A549 (cell line): Measurements from ENCODE around the gene KRT27. TPM values are rescaled to one million over a fixed set of nuclear protein-coding genes. Genes with fewer than 3 reads are reported as not detected.

ENCODE experiments used
- ATAC-seq, 2 experiments: fragments of 200-7000 bp in 1 of 2; fragments of >200 bp in 1 of 2; cut with Nextera tagmentation in 1 of 2; cut with Tn5 transposase in 1 of 2; 3 replicates each; pipeline versions ENCODE4 v1.8.0 to v1.9.1; 2018 to 2020; ENCODE audit warnings: mild to moderate bottlenecking in 1 of 2, moderate library complexity in 1 of 2
- CTCF ChIA-PET: fragments of 300-600 bp; sonication (Branson Sonifier 250); formaldehyde crosslinking; extraction: SDS; loops from one replicate; lab custom pipeline; 2021; ENCODE audit warnings: antibody characterized with exemption, inconsistent platforms; lab: Yijun Ruan, JAX
- POLR2A ChIA-PET: fragments of 350-600 bp; formaldehyde crosslinking; extraction: SDS; loops from one replicate; lab custom pipeline; 2021; ENCODE audit warnings: antibody characterized with exemption, inconsistent platforms; lab: Yijun Ruan, JAX
- DNase-seq, 2 experiments: peaks; one replicate each; pipeline versions ENCODE4 v3.0.0 to v3.0.0-alpha.2; 2011 to 2016; ENCODE audit warnings: low read depth in 1 of 2, low spot score in 1 of 2
- FAIRE-seq: peaks from 2 replicates; lab custom pipeline; 2011; peaks lifted over from hg19 to GRCh38; lab: Jason Lieb, UNC
- H3K27ac ChIP-seq, 2 experiments: fragments of >200 bp; sonication (Bioruptor Twin); formaldehyde crosslinking; 3 replicates each; pipeline ENCODE4 v1.5.1; 2016 to 2017
- H3K4me1 ChIP-seq: fragments of >200 bp; sonication (Bioruptor Twin); formaldehyde crosslinking; 3 replicates; pipeline ENCODE4 v1.6.1; 2016
- H3K4me2 ChIP-seq: fragments of >200 bp; sonication (Bioruptor Twin); formaldehyde crosslinking; 3 replicates; pipeline ENCODE4 v1.6.1; 2016
- H3K4me3 ChIP-seq: fragments of >200 bp; sonication (Bioruptor Twin); formaldehyde crosslinking; 3 replicates; pipeline ENCODE4 v1.5.1; 2016
- H3K9me3 ChIP-seq: fragments of >200 bp; sonication (Bioruptor Twin); formaldehyde crosslinking; 3 replicates; pipeline ENCODE4 v1.6.1; 2016
- ATOH8 ChIP-seq: fragments of 250-450 bp; sonication (Bioruptor Pico); IDR thresholded peaks from 2 replicates; pipeline ENCODE4 v1.5.0; 2020; ENCODE audit warnings: low read depth, mild to moderate bottlenecking, moderate library complexity
- BCL3 ChIP-seq: fragments of >200 bp; sonication (Bioruptor Twin); formaldehyde crosslinking; IDR thresholded peaks from 3 replicates; pipeline ENCODE4 v1.6.1; 2016
- CEBPB ChIP-seq, 2 experiments: fragments of >200 bp in 1 of 2; sonication (Bioruptor Twin) in 1 of 2; formaldehyde crosslinking in 1 of 2; IDR thresholded peaks; 2 replicates each; pipeline ENCODE4 v1.6.1; 2012 to 2016
- EHMT2 ChIP-seq: fragments of 200-600 bp; sonication (generic); IDR thresholded peaks from 2 replicates; pipeline ENCODE4 v1.6.1; 2016; ENCODE audit warnings: antibody characterized with exemption, low read depth, mild to moderate bottlenecking, moderate library complexity
- ELK1 ChIP-seq: fragments of 150-350 bp; IDR thresholded peaks from 2 replicates; pipeline ENCODE4 v1.6.1; 2014; ENCODE audit warnings: low read depth, mild to moderate bottlenecking, low read length
- FOSB ChIP-seq: fragments of 250-450 bp; sonication (Bioruptor Pico); IDR thresholded peaks from 2 replicates; pipeline ENCODE4 v1.5.0; 2020; ENCODE audit warnings: mild to moderate bottlenecking, moderate library complexity
- FOXS1 ChIP-seq: fragments of 250-450 bp; sonication (Bioruptor Pico); IDR thresholded peaks from 2 replicates; pipeline ENCODE4 v1.5.0; 2020; ENCODE audit warnings: mild to moderate bottlenecking, moderate library complexity
- GATA3 ChIP-seq: IDR thresholded peaks from 2 replicates; pipeline ENCODE4 v1.6.1; 2012; ENCODE audit warnings: borderline replicate concordance
- HES2 ChIP-seq: fragments of >200 bp; sonication (Bioruptor Twin); formaldehyde crosslinking; IDR thresholded peaks from 2 replicates; pipeline ENCODE4 v1.6.1; 2016
- HOXA7 ChIP-seq: fragments of 250-450 bp; sonication (Bioruptor Pico); IDR thresholded peaks from 2 replicates; pipeline ENCODE4 v1.5.0; 2020; ENCODE audit warnings: mild to moderate bottlenecking, moderate library complexity
- JUN ChIP-seq, 2 experiments: fragments of >200 bp; sonication (Bioruptor Twin); formaldehyde crosslinking; IDR thresholded peaks; 2 replicates in 1 of 2; 3 replicates in 1 of 2; pipeline ENCODE4 v1.6.1; 2016 to 2017
- JUNB ChIP-seq: fragments of >200 bp; sonication (Bioruptor Twin); formaldehyde crosslinking; IDR thresholded peaks from 2 replicates; pipeline ENCODE4 v1.6.1; 2016
- MAFK ChIP-seq: fragments of 450-650 bp; IDR thresholded peaks from 2 replicates; pipeline ENCODE4 v1.6.1; 2014; ENCODE audit not compliant: partially characterized antibody
- MAX ChIP-seq: IDR thresholded peaks from 2 replicates; pipeline ENCODE4 v1.6.1; 2012
- PBX3 ChIP-seq: IDR thresholded peaks from 2 replicates; pipeline ENCODE4 v1.6.1; 2012
- PHF8 ChIP-seq: fragments of 200-600 bp; sonication (generic); IDR thresholded peaks from 2 replicates; pipeline ENCODE4 v1.6.1; 2016; ENCODE audit warnings: low read depth, mild to moderate bottlenecking, antibody characterized with exemption, moderate library complexity, borderline replicate concordance
- POLR2A ChIP-seq: IDR thresholded peaks from 2 replicates; pipeline ENCODE4 v1.6.1; 2012; ENCODE audit warnings: mild to moderate bottlenecking, low read length
- RAD21 ChIP-seq, 2 experiments: fragments of >200 bp in 1 of 2; sonication (Bioruptor Twin) in 1 of 2; formaldehyde crosslinking in 1 of 2; IDR thresholded peaks in 1 of 2; conservative IDR thresholded peaks in 1 of 2; 2 replicates in 1 of 2; 3 replicates in 1 of 2; pipeline ENCODE4 v1.6.1; 2012 to 2018; ENCODE audit warnings: inconsistent platforms in 1 of 2
- RARB ChIP-seq: fragments of 250-450 bp; sonication (Bioruptor Pico); IDR thresholded peaks from 2 replicates; pipeline ENCODE4 v1.8.0; 2021; ENCODE audit warnings: mild to moderate bottlenecking, moderate library complexity
- REST ChIP-seq: fragments of 200-600 bp; sonication (generic); IDR thresholded peaks from 2 replicates; pipeline ENCODE4 v1.6.1; 2016; ENCODE audit warnings: antibody characterized with exemption, mild to moderate bottlenecking, moderate library complexity
- RNF2 ChIP-seq: fragments of 200-600 bp; sonication (generic); IDR thresholded peaks from 2 replicates; pipeline ENCODE4 v1.6.1; 2016; ENCODE audit warnings: low read depth, mild to moderate bottlenecking, antibody characterized with exemption, moderate library complexity, borderline replicate concordance
- SMC3 ChIP-seq: fragments of >200 bp; sonication (Bioruptor Twin); formaldehyde crosslinking; IDR thresholded peaks from 3 replicates; pipeline ENCODE4 v1.6.1; 2018; ENCODE audit warnings: inconsistent platforms
- TFCP2L1 ChIP-seq: fragments of 250-450 bp; sonication (Bioruptor Pico); IDR thresholded peaks from 2 replicates; pipeline ENCODE4 v1.5.0; 2021; ENCODE audit warnings: mild to moderate bottlenecking
- ZNF302 ChIP-seq: fragments of 250-450 bp; sonication (Bioruptor Pico); IDR thresholded peaks from 2 replicates; pipeline ENCODE4 v1.9.0; 2021; ENCODE audit warnings: inconsistent platforms, mild to moderate bottlenecking, moderate library complexity
- ZSCAN20 ChIP-seq: fragments of 250-450 bp; sonication (Bioruptor Pico); IDR thresholded peaks from 2 replicates; pipeline ENCODE4 v1.8.0; 2022; ENCODE audit warnings: mild to moderate bottlenecking, moderate library complexity
- WGBS: methylation state at CpG from one replicate; pipeline ENCODE4 v1.1.6; 2017; ENCODE audit errors: missing lambda C conversion rate; 5-methylcytosine and 5-hydroxymethylcytosine counted together
- polyA plus RNA-seq, 4 experiments: library from polyadenylated mRNA; depleted of rRNA in 3 of 4; stranded (reverse); fragments of >200 nt; fragmentation: RNase III in 1 of 4; extraction: RNeasy Plus Mini Kit Qiagen cat#74134 plus additional on column Dnase treatment in 1 of 4; gene quantifications; 2 replicates in 3 of 4; 3 replicates in 1 of 4; pipeline ENCODE4 v1.2.3, GENCODE V29; 2011 to 2017

KRT27 gene
- polyA plus RNA-seq, 2 of the 4 experiments (the other 2 are of a cell fraction): not detected

GRCh38 chr17:40819528-40820125, 37.3 kb upstream of the KRT27 start (continued):
- TF ChIP-seq FOXS1: no peak

GRCh38 chr17:40818733-40819527, 36.6 kb upstream of the KRT27 start:
- TF ChIP-seq ZNF302 (CRISPR knock-in tag) (no peak), FOSB (CRISPR knock-in tag) (0 out of 2 replicates have a peak, but pooled peaks have one; percentile 67), EHMT2 (no peak), HOXA7 (0 out of 2 replicates have a peak, but pooled peaks have one; percentile 36), JUN (IDR thresholded peaks at IDR 0.05) (peak; percentile 53 to 94; a peak in 4 of 5 replicates), BCL3 (peak; percentile 95), CEBPB (IDR thresholded peaks at IDR 0.05) (no peak; a peak in 1 of 4 replicates), MAFK (peak; percentile 69), ELK1 (0 out of 2 replicates have a peak, but pooled peaks have one; percentile 23), HES2 (no peak), PHF8 (peak; percentile 77; the same call in 1 of the 2 replicates), POLR2A (peak; percentile 41), RAD21 (conservative IDR thresholded peaks at IDR 0.05 in 1 of 2, IDR thresholded peaks at IDR 0.05 in 1 of 2) (no peak; a peak in 1 of 5 replicates), ATOH8 (CRISPR knock-in tag) (0 out of 2 replicates have a peak, but pooled peaks have one; percentile 40), RNF2 (no peak), GATA3 (peak; percentile 21; the same call in 1 of the 2 replicates)
- ATAC-seq: peak; percentile 93 to 95
- Histone ChIP-seq H3K4me1 (peaks cover 16% of the 10 kb centered on the region), H3K4me3 (peak overlapping the region; percentile 79), H3K27ac (peak overlapping the region; percentile 86 to 94), H3K9me3 (no peaks in the 10 kb centered on the region), H3K4me2 (peak overlapping the region; percentile 85)
- POLR2A ChIA-PET: interaction anchor here (0.7 to 1.9 kb wide), 33 partner anchors 9 to 870 kb away, joined by 3 to 16 read pairs (median 4); partner anchors contain the start of genes EIF1 and SMARCE1
- no peak for FAIRE-seq
- CTCF ChIA-PET: interaction anchor here (0.7 to 6.4 kb wide), 16 partner anchors 10 to 849 kb away, joined by 3 to 51 read pairs (median 3); no protein-coding TSS in a partner anchor
- peak; percentile 80 to 88 for DNase-seq
- WGBS: 3% methylated on average over 38 of the region's 73 CpGs

GRCh38 chr17:40818343-40818732, 36.0 kb upstream of the KRT27 start:
- FAIRE-seq: no peak
- ATAC-seq: no peak
- CTCF ChIA-PET: interaction anchor here (0.8 to 6.4 kb wide), 13 partner anchors 9 to 850 kb away, joined by 3 to 51 read pairs (median 4); no protein-coding TSS in a partner anchor
- Histone ChIP-seq H3K9me3 (no peaks in the 10 kb centered on the region), H3K4me1 (peaks cover 20% of the 10 kb centered on the region), H3K27ac (peak overlapping the region; percentile 86 to 94), H3K4me3 (peak overlapping the region; percentile 79), H3K4me2 (peak overlapping the region; percentile 72)
- DNase-seq: no peak
- 2% methylated on average over 7 of the region's 7 CpGs for WGBS
- POLR2A ChIA-PET: interaction anchor here (0.7 to 1.9 kb wide), 30 partner anchors 9 to 871 kb away, joined by 3 to 16 read pairs (median 4); partner anchors contain the start of genes EIF1 and SMARCE1
- TF ChIP-seq CEBPB (IDR thresholded peaks at IDR 0.05) (no peak), RARB (CRISPR knock-in tag) (no peak), MAX (no peak), ZSCAN20 (CRISPR knock-in tag) (no peak), REST (no peak), JUNB (no peak), SMC3 (no peak), PBX3 (no peak), TFCP2L1 (CRISPR knock-in tag) (no peak)
